HepG2 (cell line): ENCODE measurements around the gene MYO7A. TPM values are rescaled to one million over a fixed set of nuclear protein-coding genes. Genes with fewer than 3 reads are reported as not detected.
A peak's percentile ranks its signal among the peaks of the same experiment; 100 is the strongest.

ENCODE experiments used
- ATAC-seq: fragments of 200-7000 bp; cut with Tn5 transposase; 3 replicates; pipeline ENCODE4 v1.9.1; 2020; ENCODE audit warnings: mild to moderate bottlenecking, moderate library complexity
- BruUV-seq: library from RNA; stranded (reverse); fragments of 400-500 nt; replicated peaks from 2 replicates; lab custom pipeline; 2021; lab: Mats Ljungman, UMichigan
- CTCF ChIA-PET: fragments of 300-600 bp; formaldehyde crosslinking; extraction: SDS; loops from one replicate; lab custom pipeline; 2021; ENCODE audit warnings: low total read pairs, inconsistent platforms, low intra/inter-chr PET ratio; lab: Yijun Ruan, JAX
- POLR2A ChIA-PET: fragments of 350-600 bp; sonication (Branson Sonifier 250); formaldehyde crosslinking; loops from one replicate; lab custom pipeline; 2020; ENCODE audit warnings: antibody characterized with exemption, inconsistent platforms; lab: Yijun Ruan, JAX
- DNase-seq: peaks from one replicate; pipeline ENCODE4 v3.0.0-alpha.2; 2015; ENCODE audit warnings: low spot score
- FAIRE-seq: peaks from 3 replicates; lab custom pipeline; 2011; peaks lifted over from hg19 to GRCh38; lab: Jason Lieb, UNC
- H2AFZ ChIP-seq: one replicate; pipeline ENCODE4 v1.6.1; 2011; ENCODE audit warnings: low read length, inconsistent platforms
- H3K27ac ChIP-seq: fragments of 300-600 bp; 3 replicates; pipeline ENCODE4 v1.8.0; 2011; ENCODE audit warnings: mixed run types, mild to moderate bottlenecking, mixed read lengths, low read length, inconsistent platforms; ENCODE audit not compliant: insufficient read depth; ENCODE audit errors: extremely low read length
- H3K27me3 ChIP-seq, 2 experiments: fragments of 200-600 bp in 1 of 2; 2 replicates in 1 of 2; 3 replicates in 1 of 2; pipeline versions ENCODE4 v1.6.0 to v1.8.0; 2011; ENCODE audit warnings: low read length in 2 of 2, mild to moderate bottlenecking in 2 of 2, moderate library complexity in 2 of 2, inconsistent platforms in 1 of 2; ENCODE audit not compliant: insufficient read depth in 2 of 2, control insufficient read depth in 1 of 2
- H3K36me3 ChIP-seq, 2 experiments: fragments of 200-600 bp in 1 of 2; replicated peaks in 1 of 2; 2 replicates in 1 of 2; 3 replicates in 1 of 2; pipeline versions ENCODE4 v1.5.1 to v1.8.0; 2011; ENCODE audit warnings: low read length in 2 of 2, inconsistent platforms in 1 of 2; ENCODE audit not compliant: insufficient read depth in 2 of 2, control insufficient read depth in 1 of 2
- H3K4me1 ChIP-seq: 2 replicates; pipeline ENCODE4 v1.5.1; 2012; ENCODE audit warnings: low read length, inconsistent platforms; ENCODE audit not compliant: insufficient read depth
- H3K4me2 ChIP-seq: 2 replicates; pipeline ENCODE4 v1.6.0; 2011; ENCODE audit warnings: low read depth, low read length, inconsistent platforms
- H3K4me3 ChIP-seq, 3 experiments: fragments of 200-600 bp in 1 of 3; sonication (generic), shearing (Covaris generic) in 1 of 3; replicated peaks in 1 of 3; 2 replicates each; pipeline ENCODE4 v1.5.1; 2011 to 2016; ENCODE audit warnings: low read length in 3 of 3, inconsistent platforms in 2 of 3, low read depth in 2 of 3, mild to moderate bottlenecking in 2 of 3, control low read depth in 1 of 3, mixed read lengths in 1 of 3; ENCODE audit not compliant: insufficient read depth in 1 of 3
- H3K79me2 ChIP-seq: one replicate; pipeline ENCODE4 v1.6.1; 2011; ENCODE audit warnings: low read length, inconsistent platforms; ENCODE audit not compliant: insufficient read depth
- H3K9ac ChIP-seq: 2 replicates; pipeline ENCODE4 v1.6.0; 2011; ENCODE audit warnings: mild to moderate bottlenecking, low read depth, low read length, inconsistent platforms; ENCODE audit not compliant: insufficient read depth
- H3K9me3 ChIP-seq: 2 replicates; pipeline ENCODE4 v1.5.1; 2012; ENCODE audit warnings: mild to moderate bottlenecking, low read length
- H4K20me1 ChIP-seq: 2 replicates; pipeline ENCODE4 v1.6.0; 2011; ENCODE audit warnings: inconsistent platforms, mild to moderate bottlenecking, low read length, moderate library complexity; ENCODE audit not compliant: insufficient read depth
- BRCA1 ChIP-seq: sonication (generic); formaldehyde crosslinking; IDR thresholded peaks from 2 replicates; pipeline ENCODE4 v1.4.0; 2020; ENCODE audit warnings: missing genetic modification reagents
- CEBPB ChIP-seq: IDR thresholded peaks from 2 replicates; pipeline ENCODE4 v1.6.1; 2011; ENCODE audit warnings: low read depth, low read length, improper control_type of control experiment, borderline replicate concordance
- DNMT1 ChIP-seq: sonication (generic); formaldehyde crosslinking; IDR thresholded peaks from 2 replicates; pipeline ENCODE4 v1.5.1; 2020; ENCODE audit warnings: mild to moderate bottlenecking, missing genetic modification reagents
- HNRNPLL ChIP-seq: fragments of 200-400 bp; formaldehyde crosslinking; IDR thresholded peaks from 2 replicates; pipeline ENCODE4 v1.6.1; 2017; ENCODE audit warnings: mild to moderate bottlenecking, low read depth, low read length; ENCODE audit not compliant: poor library complexity, severe bottlenecking
- NFYC ChIP-seq: IDR thresholded peaks from 2 replicates; pipeline ENCODE4 v1.6.1; 2016; ENCODE audit warnings: missing genetic modification reagents, missing compliant biosample characterization
- PAXIP1 ChIP-seq: sonication (generic); formaldehyde crosslinking; conservative IDR thresholded peaks from 2 replicates; pipeline ENCODE4 v1.4.0; 2020; ENCODE audit warnings: mild to moderate bottlenecking, missing genetic modification reagents, moderate library complexity
- POGZ ChIP-seq: sonication (generic); formaldehyde crosslinking; IDR thresholded peaks from 2 replicates; pipeline ENCODE4 v1.4.0; 2020; ENCODE audit warnings: mild to moderate bottlenecking, missing genetic modification reagents
- RCOR2 ChIP-seq: IDR thresholded peaks from 2 replicates; pipeline ENCODE4 v1.6.1; 2016; ENCODE audit warnings: missing biosample characterization, missing genetic modification reagents
- RFX3 ChIP-seq: IDR thresholded peaks from 2 replicates; pipeline ENCODE4 v1.6.1; 2016; ENCODE audit warnings: missing biosample characterization, missing genetic modification reagents
- SAFB2 ChIP-seq: sonication (generic); formaldehyde crosslinking; IDR thresholded peaks from 2 replicates; pipeline ENCODE4 v1.5.1; 2020; ENCODE audit warnings: missing genetic modification reagents, low read depth, mild to moderate bottlenecking, borderline replicate concordance
- TCF7L2 ChIP-seq: IDR thresholded peaks from 2 replicates; pipeline ENCODE4 v1.6.1; 2011; ENCODE audit warnings: mild to moderate bottlenecking, low read depth, low read length, moderate library complexity
- ZBTB38 ChIP-seq: sonication (generic); formaldehyde crosslinking; IDR thresholded peaks from 2 replicates; pipeline ENCODE4 v1.5.1; 2020; ENCODE audit warnings: mild to moderate bottlenecking, missing genetic modification reagents
- ZEB1 ChIP-seq: IDR thresholded peaks from 2 replicates; pipeline ENCODE4 v1.6.1; 2012; ENCODE audit warnings: mild to moderate bottlenecking, low read depth, inconsistent platforms; ENCODE audit not compliant: insufficient replicate concordance
- ZNF180 ChIP-seq: sonication (generic); formaldehyde crosslinking; IDR thresholded peaks from 2 replicates; pipeline ENCODE4 v1.4.0; 2020; ENCODE audit warnings: low read depth, missing genetic modification reagents, borderline replicate concordance
- ZNF383 ChIP-seq: sonication (generic); formaldehyde crosslinking; IDR thresholded peaks from 2 replicates; pipeline ENCODE4 v1.4.0; 2020; ENCODE audit warnings: missing genetic modification reagents, mild to moderate bottlenecking, borderline replicate concordance
- WGBS: methylation state at CpG from one replicate; pipeline ENCODE4 v1.1.6; 2017; ENCODE audit warnings: low lambda C conversion rate; 5-methylcytosine and 5-hydroxymethylcytosine counted together
- in situ Hi-C: cut with HindIII; loops from 2 replicates; pipeline ENCODE4 v1.10.0; 2017; ENCODE audit warnings: low pct_unique_long_range_greater_than_20kb; ENCODE audit not compliant: extremely low pct_ligation_motif_present
- intact Hi-C: fragments of 100-400 bp; cut with micrococcal nuclease; formaldehyde crosslinking; loops from one replicate; pipeline ENCODE4 v1.10.0; 2022; ENCODE audit not compliant: unreplicated experiment
- polyA plus RNA-seq, 8 experiments: library from polyadenylated mRNA; depleted of rRNA in 3 of 8; stranded (reverse) in 7 of 8; unstranded in 1 of 8; fragments of >200 nt; fragmentation: Illumina TruSeq in 4 of 8; extraction: Trizol in 4 of 8; gene quantifications; 2 replicates each; pipeline versions ENCODE4 v1.2.1 to v1.2.3, GENCODE V29; 2011 to 2016; ENCODE audit warnings: low read depth in 4 of 8, missing spikeins in 1 of 8, mixed read lengths in 1 of 8; ENCODE audit not compliant: insufficient read depth in 1 of 8
- total RNA-seq, 5 experiments: library from RNA; depleted of rRNA; stranded (reverse); fragments of >200 nt; fragmentation: Illumina TruSeq; extraction: Trizol; gene quantifications; 2 replicates each; pipeline ENCODE4 v1.2.3, GENCODE V29; 2016; ENCODE audit warnings: low read depth in 1 of 5
- TF ChIP-seq, protein P1 (sequence below): sonication (generic); formaldehyde crosslinking; IDR thresholded peaks from 2 replicates; pipeline ENCODE4 v1.4.0; 2020; ENCODE audit warnings: missing genetic modification reagents
- TF ChIP-seq, protein P2 (sequence below): sonication (generic); formaldehyde crosslinking; IDR thresholded peaks from 2 replicates; pipeline ENCODE4 v1.8.1; 2022; ENCODE audit warnings: low read depth, mild to moderate bottlenecking, missing genetic modification reagents

MYO7A gene
- total and polyA plus RNA-seq, 2 of the 13 experiments (the other 11 are each of a cell fraction or from before 2014, with no cell fraction given), result 7.5 to 10.0 TPM

DNA sequence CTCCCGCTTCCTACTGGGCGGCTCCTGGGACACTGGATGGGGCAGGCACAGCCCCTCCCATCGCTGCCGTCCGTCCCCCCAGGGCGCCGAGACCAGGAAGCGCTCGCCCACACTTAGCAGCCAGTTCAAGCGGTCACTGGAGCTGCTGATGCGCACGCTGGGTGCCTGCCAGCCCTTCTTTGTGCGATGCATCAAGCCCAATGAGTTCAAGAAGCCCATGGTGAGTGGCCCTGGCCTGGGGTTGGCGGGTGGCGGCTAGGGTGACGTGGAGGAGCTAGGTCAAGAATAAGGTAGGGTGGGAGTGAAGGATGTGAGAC lies 44.6 kb downstream of the MYO7A start (continued):
- no peak for TF ChIP-seq DNMT1
- no peak for TF ChIP-seq BRCA1
- no peak for TF ChIP-seq ZEB1
- peak; percentile 97 for TF ChIP-seq ZBTB38 (CRISPR knock-in tag)
- TF ChIP-seq HNRNPLL, result no peak
- TF ChIP-seq, protein P1, sequence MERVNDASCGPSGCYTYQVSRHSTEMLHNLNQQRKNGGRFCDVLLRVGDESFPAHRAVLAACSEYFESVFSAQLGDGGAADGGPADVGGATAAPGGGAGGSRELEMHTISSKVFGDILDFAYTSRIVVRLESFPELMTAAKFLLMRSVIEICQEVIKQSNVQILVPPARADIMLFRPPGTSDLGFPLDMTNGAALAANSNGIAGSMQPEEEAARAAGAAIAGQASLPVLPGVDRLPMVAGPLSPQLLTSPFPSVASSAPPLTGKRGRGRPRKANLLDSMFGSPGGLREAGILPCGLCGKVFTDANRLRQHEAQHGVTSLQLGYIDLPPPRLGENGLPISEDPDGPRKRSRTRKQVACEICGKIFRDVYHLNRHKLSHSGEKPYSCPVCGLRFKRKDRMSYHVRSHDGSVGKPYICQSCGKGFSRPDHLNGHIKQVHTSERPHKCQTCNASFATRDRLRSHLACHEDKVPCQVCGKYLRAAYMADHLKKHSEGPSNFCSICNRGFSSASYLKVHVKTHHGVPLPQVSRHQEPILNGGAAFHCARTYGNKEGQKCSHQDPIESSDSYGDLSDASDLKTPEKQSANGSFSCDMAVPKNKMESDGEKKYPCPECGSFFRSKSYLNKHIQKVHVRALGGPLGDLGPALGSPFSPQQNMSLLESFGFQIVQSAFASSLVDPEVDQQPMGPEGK (CRISPR knock-in tag), result peak; percentile 59; the same call in 1 of the 2 replicates
- TF ChIP-seq TCF7L2, result no peak
- TF ChIP-seq POGZ, result no peak

- CTCF ChIA-PET, result interaction anchor here (1.3 kb wide), 1 partner anchor 46 kb away, joined by 4 read pairs; no protein-coding TSS in a partner anchor
- Histone ChIP-seq H3K9me3 (no peaks in the 10 kb centered on the region), H3K27me3 (no peaks in the 10 kb centered on the region), H3K4me3 (peak overlapping the region in 1 of 3 experiments; percentile 39; a peak in 1 of 6 replicates), H3K79me2 (no peaks in the 10 kb centered on the region), H3K4me2 (peak overlapping the region; percentile 69), H2AFZ (no peak overlapping the region), H3K27ac (peak overlapping the region; percentile 49), H3K9ac (peak overlapping the region; percentile 47), H4K20me1 (no peaks in the 10 kb centered on the region), H3K36me3 (no peaks in the 10 kb centered on the region), H3K4me1 (peaks cover 46% of the 10 kb centered on the region)
- BruUV-seq, result no TSS peak
- FAIRE-seq (no peak), DNase-seq (peak; percentile 22), ATAC-seq (peak; percentile 66)
- 5% methylated on average over 9 of the region's 10 CpGs for WGBS
- in situ Hi-C loops, result no loop called here
- intact Hi-C loops, result loop anchor here (2.0 kb wide), 1 partner anchor 15 kb away; no protein-coding TSS in a partner anchor
- POLR2A ChIA-PET, result interaction anchor here (1.1 to 2.6 kb wide), 4 partner anchors 29 to 414 kb away, joined by 3 to 12 read pairs (median 4); partner anchors contain the start of gene MYO7A
- TF ChIP-seq RFX3 (no peak), CEBPB (no peak), NFYC (no peak), SAFB2 (no peak), ZNF383 (CRISPR knock-in tag) (no peak), RCOR2 (CRISPR knock-in tag) (no peak), PAXIP1 (CRISPR knock-in tag) (peak; percentile 78), ZNF180 (CRISPR knock-in tag) (no peak)
- TF ChIP-seq, protein P2, sequence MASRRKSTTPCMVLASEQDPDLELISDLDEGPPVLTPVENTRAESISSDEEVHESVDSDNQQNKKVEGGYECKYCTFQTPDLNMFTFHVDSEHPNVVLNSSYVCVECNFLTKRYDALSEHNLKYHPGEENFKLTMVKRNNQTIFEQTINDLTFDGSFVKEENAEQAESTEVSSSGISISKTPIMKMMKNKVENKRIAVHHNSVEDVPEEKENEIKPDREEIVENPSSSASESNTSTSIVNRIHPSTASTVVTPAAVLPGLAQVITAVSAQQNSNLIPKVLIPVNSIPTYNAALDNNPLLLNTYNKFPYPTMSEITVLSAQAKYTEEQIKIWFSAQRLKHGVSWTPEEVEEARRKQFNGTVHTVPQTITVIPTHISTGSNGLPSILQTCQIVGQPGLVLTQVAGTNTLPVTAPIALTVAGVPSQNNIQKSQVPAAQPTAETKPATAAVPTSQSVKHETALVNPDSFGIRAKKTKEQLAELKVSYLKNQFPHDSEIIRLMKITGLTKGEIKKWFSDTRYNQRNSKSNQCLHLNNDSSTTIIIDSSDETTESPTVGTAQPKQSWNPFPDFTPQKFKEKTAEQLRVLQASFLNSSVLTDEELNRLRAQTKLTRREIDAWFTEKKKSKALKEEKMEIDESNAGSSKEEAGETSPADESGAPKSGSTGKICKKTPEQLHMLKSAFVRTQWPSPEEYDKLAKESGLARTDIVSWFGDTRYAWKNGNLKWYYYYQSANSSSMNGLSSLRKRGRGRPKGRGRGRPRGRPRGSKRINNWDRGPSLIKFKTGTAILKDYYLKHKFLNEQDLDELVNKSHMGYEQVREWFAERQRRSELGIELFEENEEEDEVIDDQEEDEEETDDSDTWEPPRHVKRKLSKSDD (CRISPR knock-in tag), result no peak
Measured at GRCh38 chr11:77173494-77173893, 45.4 kb downstream of the MYO7A start.
